Endothelial cell of umbilical vein (primary cell): ENCODE results near the gene SPDL1. TPM values are rescaled to one million over a fixed set of nuclear protein-coding genes. Genes with fewer than 3 reads are reported as not detected.

Experiments used
- BruUV-seq: library from RNA; stranded (reverse); fragments of 400-500 nt; replicated peaks from 2 replicates; lab custom pipeline; 2021; lab: Mats Ljungman, UMichigan
- CTCF ChIA-PET: fragments of 300-600, 350-600 bp; sonication (Branson Sonifier 250); formaldehyde crosslinking; loops from one replicate; lab custom pipeline; 2021; ENCODE audit warnings: antibody characterized with exemption, inconsistent platforms; lab: Charles Lee
- POLR2A ChIA-PET: fragments of 300-600, 350-600 bp; sonication (Branson Sonifier 250); formaldehyde crosslinking; loops from one replicate; lab custom pipeline; 2021; ENCODE audit warnings: antibody characterized with exemption, inconsistent platforms; lab: Charles Lee
- DNase-seq: peaks from one replicate; pipeline ENCODE4 v3.0.0-alpha.2; 2011; ENCODE audit warnings: low read depth, low spot score
- FAIRE-seq: peaks from 2 replicates; lab custom pipeline; 2011; peaks lifted over from hg19 to GRCh38; lab: Jason Lieb, UNC
- H2AFZ ChIP-seq: 2 replicates; pipeline ENCODE4 v1.6.0; 2012; ENCODE audit warnings: low read depth, low read length, control low read depth, inconsistent platforms
- H3K27ac ChIP-seq: 2 replicates; pipeline ENCODE4 v1.5.1; 2011; ENCODE audit warnings: low read depth, mild to moderate bottlenecking, control low read depth, low read length, moderate library complexity; ENCODE audit not compliant: insufficient read depth
- H3K27me3 ChIP-seq, 2 experiments: 2 replicates each; pipeline versions ENCODE4 v1.6.0 to v1.6.1; 2011; ENCODE audit warnings: low read length in 2 of 2, mixed read lengths in 1 of 2; ENCODE audit not compliant: control insufficient read depth in 2 of 2, insufficient read depth in 2 of 2
- H3K36me3 ChIP-seq, 2 experiments: 2 replicates in 1 of 2; 3 replicates in 1 of 2; pipeline ENCODE4 v1.5.1; 2011; ENCODE audit warnings: low read length in 2 of 2, mild to moderate bottlenecking in 1 of 2, moderate library complexity in 1 of 2; ENCODE audit not compliant: control insufficient read depth in 2 of 2, insufficient read depth in 2 of 2; ENCODE audit errors: extremely low read depth in 1 of 2
- H3K4me1 ChIP-seq: 3 replicates; pipeline ENCODE4 v1.5.1; 2011; ENCODE audit warnings: mild to moderate bottlenecking, low read length; ENCODE audit not compliant: control insufficient read depth, insufficient read depth; ENCODE audit errors: extremely low read depth
- H3K4me2 ChIP-seq: 2 replicates; pipeline ENCODE4 v1.6.1; 2011; ENCODE audit warnings: low read length, control low read depth, mixed read lengths; ENCODE audit not compliant: insufficient read depth
- H3K4me3 ChIP-seq, 3 experiments: fragments of 200-600 bp in 1 of 3; sonication (generic), shearing (Covaris generic) in 1 of 3; replicated peaks in 1 of 3; 2 replicates each; pipeline ENCODE4 v1.5.1; 2011 to 2016; ENCODE audit warnings: control low read depth in 3 of 3, low read length in 3 of 3, mild to moderate bottlenecking in 2 of 3, inconsistent platforms in 1 of 3, low read depth in 1 of 3, moderate library complexity in 1 of 3; ENCODE audit not compliant: insufficient read depth in 1 of 3
- H3K79me2 ChIP-seq: 2 replicates; pipeline ENCODE4 v1.6.0; 2012; ENCODE audit warnings: low read length, inconsistent platforms; ENCODE audit not compliant: control insufficient read depth, insufficient read depth
- H3K9ac ChIP-seq: replicated peaks from 2 replicates; pipeline ENCODE3; 2011; ENCODE audit warnings: low read length, control low read depth; ENCODE audit not compliant: insufficient read depth; ENCODE audit errors: extremely low read depth
- H3K9me1 ChIP-seq: replicated peaks from 3 replicates; pipeline ENCODE4 v1.6.0; 2011; ENCODE audit warnings: mild to moderate bottlenecking, low read length; ENCODE audit not compliant: control insufficient read depth, insufficient read depth; ENCODE audit errors: extremely low read depth
- H3K9me3 ChIP-seq: replicated peaks from 2 replicates; pipeline ENCODE4 v1.5.1; 2012; ENCODE audit warnings: low read length, inconsistent platforms; ENCODE audit not compliant: control insufficient read depth, insufficient read depth
- H4K20me1 ChIP-seq: replicated peaks from 2 replicates; pipeline ENCODE3; 2011; ENCODE audit warnings: mild to moderate bottlenecking, low read length; ENCODE audit not compliant: control insufficient read depth, insufficient read depth; ENCODE audit errors: extremely low read depth
- CTCF ChIP-seq, 2 donors: IDR thresholded peaks; 1 replicate in 1 of 2; 2 replicates in 1 of 2; pipeline ENCODE4 v1.5.1; 2011; ENCODE audit warnings: low read length in 2 of 2, mild to moderate bottlenecking in 2 of 2, moderate library complexity in 2 of 2, control low read depth in 1 of 2, inconsistent platforms in 1 of 2, low read depth in 1 of 2; ENCODE audit not compliant: insufficient read depth in 1 of 2; ENCODE audit errors: extremely low read depth in 1 of 2
- EZH2 ChIP-seq: IDR thresholded peaks from 2 replicates; pipeline ENCODE4 v1.6.1; 2012; ENCODE audit warnings: borderline replicate concordance, low read depth, mild to moderate bottlenecking, moderate library complexity, low read length, inconsistent platforms; ENCODE audit not compliant: severe bottlenecking
- FOS ChIP-seq: IDR thresholded peaks from 2 replicates; pipeline ENCODE4 v1.6.1; 2011; ENCODE audit warnings: mild to moderate bottlenecking, low read length, moderate library complexity, borderline replicate concordance; ENCODE audit not compliant: insufficient read depth
- GATA2 ChIP-seq: IDR thresholded peaks from 2 replicates; pipeline ENCODE4 v1.7.0; 2011; ENCODE audit warnings: low read depth, mild to moderate bottlenecking, moderate library complexity, mixed read lengths, low read length; ENCODE audit not compliant: insufficient read length, insufficient read depth
- JUN ChIP-seq: IDR thresholded peaks from 2 replicates; pipeline ENCODE4 v1.6.1; 2011; ENCODE audit warnings: borderline replicate concordance, low read depth; ENCODE audit not compliant: insufficient read length, insufficient read depth
- MAX ChIP-seq: IDR thresholded peaks from 2 replicates; pipeline ENCODE4 v1.6.1; 2011; ENCODE audit not compliant: insufficient read depth, insufficient read length
- MYC ChIP-seq: IDR thresholded peaks from one replicate; pipeline ENCODE4 v1.6.1; 2011; ENCODE audit warnings: mild to moderate bottlenecking, low read depth, low read length
- POLR2A ChIP-seq: IDR thresholded peaks from 2 replicates; pipeline ENCODE4 v1.6.1; 2012; ENCODE audit warnings: low read depth, mild to moderate bottlenecking, control low read depth, low read length
- POLR2AphosphoS5 ChIP-seq: IDR thresholded peaks from 2 replicates; pipeline ENCODE4 v1.6.1; 2012; ENCODE audit warnings: low read depth, mild to moderate bottlenecking, control low read depth, low read length, moderate library complexity; ENCODE audit not compliant: insufficient read depth
- dilution Hi-C: fragments of 300-500 bp; cut with MboI; formaldehyde crosslinking; loops from one replicate; pipeline ENCODE4 v1.15.0; 2019; ENCODE audit warnings: low sequenced_read_pairs; ENCODE audit not compliant: extremely low pct_ligation_motif_present
- intact Hi-C: fragments of 100-400 bp; cut with micrococcal nuclease; formaldehyde crosslinking; loops from one replicate; pipeline ENCODE4 v1.10.0; 2022
- polyA plus RNA-seq, 4 experiments: library from polyadenylated mRNA; depleted of rRNA in 3 of 4; stranded (reverse) in 3 of 4; unstranded in 1 of 4; fragments of >200 nt; gene quantifications; 2 replicates each; pipeline versions ENCODE4 v1.2.1 to v1.2.3, GENCODE V29; 2011 to 2012; ENCODE audit warnings: missing spikeins in 1 of 4
- total RNA-seq: library from RNA; stranded (reverse); gene quantifications from 2 replicates; pipeline ENCODE4 v1.2.3, GENCODE V29; 2021

The SPDL1 gene
- total and polyA plus RNA-seq, 2 donors (not counting 3 experiments of a cell fraction or from before 2014, with no cell fraction given) = 19.7 to 51.8 TPM

GRCh38 chr5:169592937-169593650, 9.5 kb downstream of the SPDL1 start:
- Histone ChIP-seq H3K9me1 (no peaks in the 10 kb centered on the region), H3K27me3 (no peaks in the 10 kb centered on the region), H3K27ac (no peak overlapping the region), H3K4me1 (no peaks in the 10 kb centered on the region), H3K9me3 (no peaks in the 10 kb centered on the region), H3K4me3 (no peak overlapping the region), H3K9ac (no peak overlapping the region), H3K4me2 (no peak overlapping the region), H3K79me2 (peaks cover 13% of the 10 kb centered on the region), H3K36me3 (peaks cover 0 to 41% of the 10 kb centered on the region in 2 experiments), H2AFZ (no peak overlapping the region), H4K20me1 (no peaks in the 10 kb centered on the region)
- DNase-seq (no peak), FAIRE-seq (no peak)
- no TSS peak for BruUV-seq
- intact Hi-C loops = loop anchor here (5.0 kb wide), 1 partner anchor 479 kb away; no protein-coding TSS in a partner anchor
- CTCF ChIA-PET = interaction anchor here (0.7 to 1.3 kb wide), 2 partner anchors 12 to 387 kb away, joined by 3 to 4 read pairs; partner anchors contain the start of gene INSYN2B
- dilution Hi-C loops = no loop called here
- TF ChIP-seq GATA2 = no peak
- no peak for TF ChIP-seq MYC
- no peak for TF ChIP-seq POLR2A
- TF ChIP-seq MAX = no peak
- no peak for TF ChIP-seq EZH2
- TF ChIP-seq FOS = no peak
- no peak for TF ChIP-seq JUN
- no peak for TF ChIP-seq POLR2AphosphoS5
- TF ChIP-seq CTCF (IDR thresholded peaks at IDR 0.05; ENCODE audit: extremely low read depth in 1 of 2, insufficient read depth in 1 of 2, low read depth in 1 of 2, low read length in 2 of 2) = no peak
- POLR2A ChIA-PET = no interaction called here
